Karpas-422 (cell line): ENCODE results near the gene PLEKHG4B. TPM values are rescaled to one million over a fixed set of nuclear protein-coding genes. Genes with fewer than 3 reads are reported as not detected.

Experiments used
- DNase-seq: peaks from one replicate; pipeline ENCODE4 v3.0.0-alpha.2; 2015
- H2AFZ ChIP-seq: fragments of 200-600 bp; sonication (generic); 2 replicates; pipeline ENCODE4 v1.6.1; 2014; ENCODE audit warnings: antibody characterized with exemption, low read length, mixed read lengths
- H3K27ac ChIP-seq: fragments of 200-600 bp; sonication (generic); 2 replicates; pipeline ENCODE4 v1.5.1; 2014; ENCODE audit warnings: mild to moderate bottlenecking, low read length, moderate library complexity
- H3K27me3 ChIP-seq: fragments of 200-600 bp; sonication (generic); 2 replicates; pipeline ENCODE4 v1.6.1; 2014; ENCODE audit warnings: low read length, mixed read lengths
- H3K36me3 ChIP-seq: fragments of 200-600 bp; sonication (generic); 2 replicates; pipeline ENCODE4 v1.6.1; 2014; ENCODE audit warnings: low read length, mixed read lengths; ENCODE audit not compliant: insufficient read depth
- H3K4me1 ChIP-seq: fragments of 200-600 bp; sonication (generic); 2 replicates; pipeline ENCODE4 v1.6.1; 2014; ENCODE audit warnings: mild to moderate bottlenecking, low read length, mixed read lengths
- H3K4me2 ChIP-seq: fragments of 200-600 bp; sonication (generic); 2 replicates; pipeline ENCODE4 v1.6.1; 2014; ENCODE audit warnings: low read length, low read depth, mild to moderate bottlenecking; ENCODE audit not compliant: poor library complexity, severe bottlenecking
- H3K4me3 ChIP-seq: fragments of 200-600 bp; sonication (generic); 2 replicates; pipeline ENCODE4 v1.5.1; 2014; ENCODE audit warnings: mild to moderate bottlenecking, antibody characterized with exemption, low read length, mixed read lengths
- H3K79me2 ChIP-seq: fragments of 200-600 bp; sonication (generic); 2 replicates; pipeline ENCODE4 v1.6.1; 2014; ENCODE audit warnings: mild to moderate bottlenecking, low read length, mixed read lengths
- H3K9ac ChIP-seq: fragments of 200-600 bp; sonication (generic); 2 replicates; pipeline ENCODE4 v1.6.0; 2014; ENCODE audit warnings: low read length
- H3K9me2 ChIP-seq: fragments of 200-600 bp; sonication (generic), shearing (Covaris generic); replicated peaks from 2 replicates; pipeline ENCODE4 v1.6.0; 2014; ENCODE audit warnings: mild to moderate bottlenecking, low read length, moderate library complexity; ENCODE audit not compliant: insufficient read depth
- H3K9me3 ChIP-seq: fragments of 300-700, 200-600 bp; sonication (generic); 2 replicates; pipeline ENCODE4 v1.6.1; 2014; ENCODE audit warnings: low read length, mixed read lengths
- H4K20me1 ChIP-seq: fragments of 200-600 bp; sonication (generic); 2 replicates; pipeline ENCODE4 v1.6.1; 2014; ENCODE audit warnings: mild to moderate bottlenecking, antibody characterized with exemption, low read length, low read depth; ENCODE audit not compliant: insufficient read depth
- total RNA-seq: library from RNA; depleted of rRNA; stranded (reverse); fragments of >200 nt; shearing (Covaris generic); gene quantifications from 2 replicates; pipeline ENCODE4 v1.2.3, GENCODE V29; 2014; ENCODE audit warnings: low replicate concordance

PLEKHG4B gene
- total RNA-seq, 1 experiment from 2014 or later, result not detected

DNA sequence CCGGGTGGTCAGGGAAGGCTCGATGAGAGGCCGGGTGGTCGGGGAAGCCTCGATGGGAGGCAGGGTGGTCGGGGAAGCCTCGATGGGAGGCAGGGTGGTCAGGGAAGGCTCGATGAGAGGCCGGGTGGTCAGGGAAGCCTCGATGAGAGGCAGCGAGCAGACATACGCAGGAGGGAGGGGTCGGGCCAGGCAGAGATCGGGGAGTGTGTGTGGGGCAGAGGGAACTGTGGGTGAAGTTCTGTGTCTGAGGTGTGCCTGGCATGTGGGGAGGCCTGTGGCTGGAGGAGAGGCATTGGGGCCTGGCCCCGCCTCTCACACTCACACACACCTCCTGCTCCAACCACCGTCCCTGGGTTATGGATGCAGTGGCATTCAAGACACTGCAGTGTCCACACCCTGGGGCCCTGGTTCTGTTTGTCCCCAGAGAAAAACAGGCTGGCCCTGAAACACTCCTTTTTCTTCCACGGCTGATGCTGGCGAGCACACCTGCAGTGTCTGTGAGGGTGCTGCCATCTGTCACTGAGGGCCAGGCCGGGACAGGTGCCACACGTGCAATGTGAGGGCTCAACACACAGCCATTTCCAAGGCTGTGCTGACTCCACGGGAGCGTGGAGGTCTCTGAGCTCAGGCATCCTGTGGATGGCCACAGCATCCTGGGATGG lies 6.5 kb upstream of the PLEKHG4B start:
- no peaks in the 10 kb centered on the region for H3K27me3 ChIP-seq
- no peaks in the 10 kb centered on the region for H3K36me3 ChIP-seq
- no peaks in the 10 kb centered on the region for H4K20me1 ChIP-seq
- H3K9ac ChIP-seq, result no peak overlapping the region
- no peak overlapping the region for H3K27ac ChIP-seq
- no peak for DNase-seq
- H3K9me2 ChIP-seq, result no peaks in the 10 kb centered on the region
- H3K4me1 ChIP-seq, result no peaks in the 10 kb centered on the region
- no peaks in the 10 kb centered on the region for H3K79me2 ChIP-seq
- no peak overlapping the region for H2AFZ ChIP-seq
- no peak overlapping the region for H3K4me2 ChIP-seq
- H3K9me3 ChIP-seq, result no peaks in the 10 kb centered on the region
- H3K4me3 ChIP-seq, result no peak overlapping the region

DNA sequence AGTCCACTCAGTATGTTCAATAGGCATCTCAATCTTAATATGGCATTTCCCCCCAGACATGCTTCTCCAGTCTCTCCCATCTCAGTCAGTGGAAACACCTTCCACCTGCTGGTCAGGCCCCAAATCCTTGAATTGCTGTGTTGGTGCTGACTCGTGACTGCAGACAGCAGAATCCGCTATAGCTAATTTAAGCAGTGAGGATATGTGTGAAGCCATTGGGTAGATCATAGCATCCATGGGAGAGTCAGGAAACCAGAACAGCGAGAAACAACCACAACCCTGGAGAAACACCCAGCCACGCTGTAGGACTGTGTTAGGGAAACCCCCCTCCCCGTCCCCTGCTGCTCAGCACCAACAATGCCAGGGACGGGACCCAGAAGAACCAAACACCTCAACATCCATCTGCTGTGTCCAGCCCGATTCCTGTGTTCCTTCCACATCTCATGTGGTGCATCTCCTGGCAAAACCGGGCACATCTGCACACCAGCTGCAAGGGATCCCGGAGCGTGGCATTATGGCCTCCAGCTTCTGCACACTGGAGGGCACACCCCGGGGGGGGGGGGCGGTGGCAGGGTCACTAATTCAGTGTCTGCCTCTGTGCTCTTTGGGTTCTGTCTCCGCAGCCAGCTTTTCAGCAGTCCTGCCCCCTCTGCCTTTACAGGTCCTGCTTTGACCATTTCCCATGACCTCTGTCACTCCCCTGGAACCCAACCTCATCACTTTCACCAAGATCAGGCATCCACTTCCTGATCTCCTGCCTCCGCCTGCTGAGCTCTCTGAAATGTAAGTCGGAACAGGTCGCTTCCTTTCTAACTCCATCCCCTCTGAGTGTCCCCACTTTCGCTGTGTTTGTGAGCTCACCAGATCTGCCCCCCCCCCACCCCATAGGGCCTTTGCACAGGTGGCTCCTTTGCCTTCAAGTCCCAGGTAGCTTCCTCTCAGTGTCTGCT lies 2.4 kb upstream of the PLEKHG4B start:
- no peak for DNase-seq
- Histone ChIP-seq H3K4me3 (no peak overlapping the region), H3K4me2 (no peak overlapping the region), H3K79me2 (no peaks in the 10 kb centered on the region), H3K9ac (no peak overlapping the region), H2AFZ (no peak overlapping the region), H3K27me3 (no peaks in the 10 kb centered on the region), H3K9me3 (no peaks in the 10 kb centered on the region), H3K9me2 (no peaks in the 10 kb centered on the region), H4K20me1 (no peaks in the 10 kb centered on the region), H3K4me1 (no peaks in the 10 kb centered on the region), H3K36me3 (no peaks in the 10 kb centered on the region), H3K27ac (no peak overlapping the region)

DNA sequence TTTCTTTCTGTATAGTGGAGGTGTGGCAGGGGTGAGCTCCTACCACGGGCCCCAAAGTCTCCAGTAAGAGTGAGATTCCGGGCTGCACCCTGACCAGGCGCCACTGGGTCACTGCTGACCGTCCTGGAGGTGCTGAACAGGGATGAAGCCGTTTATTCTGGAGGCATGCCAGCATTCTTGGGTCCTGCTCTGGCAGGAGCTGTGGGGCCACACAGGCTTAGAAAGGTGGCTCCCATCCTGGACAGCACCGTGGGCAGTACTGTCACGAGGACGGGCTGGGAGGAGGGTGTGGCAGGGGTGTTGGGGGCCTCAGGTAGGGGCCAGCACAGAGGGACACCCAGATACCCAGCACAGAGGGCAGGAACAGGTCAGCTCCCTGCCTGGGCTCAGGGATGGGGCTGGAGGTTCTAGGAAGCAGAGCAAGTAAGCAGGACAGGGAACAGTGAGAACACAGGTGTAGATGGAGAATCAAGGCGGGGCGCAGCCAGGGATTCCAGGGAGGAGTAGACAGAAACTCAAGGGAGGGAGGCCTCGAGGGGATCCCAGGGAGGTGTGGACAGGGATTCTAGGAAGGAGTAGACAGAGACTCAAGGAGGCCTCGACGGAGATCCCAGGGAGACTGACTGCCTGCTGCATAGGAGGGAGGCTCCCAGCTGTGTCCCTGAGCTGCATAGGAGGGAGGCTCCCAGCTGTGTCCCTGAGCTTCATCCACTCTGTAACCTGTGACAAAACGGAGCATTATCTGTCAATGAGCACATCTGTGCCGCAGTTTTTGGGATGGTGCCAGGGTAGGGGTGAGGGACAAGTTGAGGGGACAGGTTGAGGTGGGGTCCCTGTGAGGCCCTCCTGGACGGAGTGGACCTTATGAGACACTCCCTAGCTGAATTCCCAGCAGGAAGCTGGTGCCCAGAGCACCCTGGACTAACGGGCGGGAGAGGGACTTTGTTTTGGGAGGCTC lies 1.1 kb upstream of the PLEKHG4B start:
- no peaks in the 10 kb centered on the region for H3K27me3 ChIP-seq
- no peaks in the 10 kb centered on the region for H3K9me3 ChIP-seq
- no peaks in the 10 kb centered on the region for H3K36me3 ChIP-seq
- H2AFZ ChIP-seq, result no peak overlapping the region
- H3K4me3 ChIP-seq, result no peak overlapping the region
- no peaks in the 10 kb centered on the region for H3K4me1 ChIP-seq
- no peaks in the 10 kb centered on the region for H4K20me1 ChIP-seq
- H3K27ac ChIP-seq, result no peak overlapping the region
- no peak overlapping the region for H3K9ac ChIP-seq
- H3K9me2 ChIP-seq, result no peaks in the 10 kb centered on the region
- H3K79me2 ChIP-seq, result no peaks in the 10 kb centered on the region
- DNase-seq, result no peak
- H3K4me2 ChIP-seq, result no peak overlapping the region

DNA sequence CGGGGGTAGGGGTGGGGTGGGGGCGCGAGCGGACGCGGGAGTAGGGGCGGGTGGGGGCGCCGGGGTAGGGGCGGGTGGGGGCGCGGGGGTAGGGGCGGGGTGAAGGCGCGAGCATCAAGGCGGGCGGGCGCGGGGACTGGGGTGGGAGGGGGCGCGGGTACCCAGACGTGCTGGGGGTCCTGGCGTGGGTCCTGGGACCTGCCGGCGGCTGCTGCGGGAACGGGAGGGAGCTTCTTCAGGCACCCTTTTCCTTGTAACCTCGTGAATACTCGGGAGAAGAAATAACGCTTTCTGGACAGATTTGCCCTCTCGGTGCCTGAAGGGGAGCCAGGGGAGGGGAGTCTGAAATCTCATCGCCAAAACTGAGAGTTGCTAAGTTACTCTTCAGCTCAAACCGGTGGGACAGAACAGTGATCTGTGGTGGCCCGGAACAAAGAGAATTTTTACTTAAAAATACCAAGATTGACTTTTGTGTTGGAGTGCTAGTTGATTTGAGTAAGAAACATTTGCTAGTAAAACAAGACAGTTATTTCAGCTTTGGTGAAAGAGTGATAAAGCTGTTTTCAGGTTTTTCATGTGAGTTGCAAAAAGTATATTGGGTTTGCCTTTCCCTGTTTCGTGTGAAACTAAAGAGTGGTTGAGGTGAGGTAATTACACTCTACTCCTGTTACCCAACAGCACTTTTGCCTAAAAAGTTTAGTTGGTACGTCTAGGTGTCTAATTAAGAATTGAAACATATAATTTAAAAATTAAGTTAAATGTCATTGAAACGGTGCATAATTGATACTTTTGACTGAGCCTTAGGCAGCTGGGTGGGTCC lies 643 bp downstream of the PLEKHG4B start:
- Histone ChIP-seq H3K4me3 (no peak overlapping the region), H3K4me2 (no peak overlapping the region), H3K9me2 (no peaks in the 10 kb centered on the region), H3K9ac (no peak overlapping the region), H3K27ac (no peak overlapping the region), H3K36me3 (no peaks in the 10 kb centered on the region), H4K20me1 (no peaks in the 10 kb centered on the region), H3K9me3 (no peaks in the 10 kb centered on the region), H2AFZ (no peak overlapping the region), H3K79me2 (no peaks in the 10 kb centered on the region), H3K4me1 (no peaks in the 10 kb centered on the region), H3K27me3 (no peaks in the 10 kb centered on the region)
- no peak for DNase-seq

DNA sequence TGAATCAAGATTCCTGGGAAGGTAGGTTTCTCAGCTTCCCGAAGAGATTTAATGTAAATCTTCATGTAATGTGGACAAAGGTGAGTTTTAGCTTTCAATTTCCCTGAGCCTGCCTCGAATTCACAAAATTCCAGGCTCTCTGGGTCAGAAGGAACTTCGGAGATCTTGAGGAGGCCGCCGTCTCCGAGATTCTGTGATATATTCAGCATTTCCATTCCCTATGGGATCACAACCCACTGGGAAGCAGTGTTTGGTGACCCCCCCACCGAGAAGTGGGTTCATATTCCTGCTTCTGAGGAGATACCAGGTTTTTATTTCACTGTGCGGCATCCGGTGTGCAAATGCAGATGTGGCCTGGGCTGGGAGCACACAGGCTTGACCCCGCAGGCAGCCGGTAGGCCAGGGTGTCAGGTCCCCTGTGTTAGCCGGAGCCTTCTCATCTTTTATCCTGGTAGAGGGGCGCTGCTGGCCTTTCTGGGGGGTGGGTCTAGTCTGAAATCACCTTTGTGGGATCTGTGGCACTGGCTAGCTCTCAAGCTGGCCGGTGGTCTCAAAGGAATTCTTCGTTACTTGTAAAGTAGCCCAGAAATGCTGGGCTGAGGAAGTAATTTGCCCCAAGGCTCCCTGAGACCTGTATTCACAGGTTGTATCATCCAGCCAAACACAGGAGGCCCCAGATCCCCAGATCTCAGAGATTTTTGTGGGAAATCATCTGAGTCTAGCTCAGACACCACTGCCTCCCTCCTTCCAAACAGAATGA lies 1.4 kb downstream of the PLEKHG4B start:
- H3K4me2 ChIP-seq, result no peak overlapping the region
- no peaks in the 10 kb centered on the region for H3K36me3 ChIP-seq
- H3K4me1 ChIP-seq, result no peaks in the 10 kb centered on the region
- no peak overlapping the region for H3K4me3 ChIP-seq
- no peak overlapping the region for H3K27ac ChIP-seq
- H2AFZ ChIP-seq, result no peak overlapping the region
- H3K79me2 ChIP-seq, result no peaks in the 10 kb centered on the region
- no peak overlapping the region for H3K9ac ChIP-seq
- no peaks in the 10 kb centered on the region for H3K9me2 ChIP-seq
- no peaks in the 10 kb centered on the region for H4K20me1 ChIP-seq
- no peak for DNase-seq
- no peaks in the 10 kb centered on the region for H3K9me3 ChIP-seq
- H3K27me3 ChIP-seq, result no peaks in the 10 kb centered on the region

DNA sequence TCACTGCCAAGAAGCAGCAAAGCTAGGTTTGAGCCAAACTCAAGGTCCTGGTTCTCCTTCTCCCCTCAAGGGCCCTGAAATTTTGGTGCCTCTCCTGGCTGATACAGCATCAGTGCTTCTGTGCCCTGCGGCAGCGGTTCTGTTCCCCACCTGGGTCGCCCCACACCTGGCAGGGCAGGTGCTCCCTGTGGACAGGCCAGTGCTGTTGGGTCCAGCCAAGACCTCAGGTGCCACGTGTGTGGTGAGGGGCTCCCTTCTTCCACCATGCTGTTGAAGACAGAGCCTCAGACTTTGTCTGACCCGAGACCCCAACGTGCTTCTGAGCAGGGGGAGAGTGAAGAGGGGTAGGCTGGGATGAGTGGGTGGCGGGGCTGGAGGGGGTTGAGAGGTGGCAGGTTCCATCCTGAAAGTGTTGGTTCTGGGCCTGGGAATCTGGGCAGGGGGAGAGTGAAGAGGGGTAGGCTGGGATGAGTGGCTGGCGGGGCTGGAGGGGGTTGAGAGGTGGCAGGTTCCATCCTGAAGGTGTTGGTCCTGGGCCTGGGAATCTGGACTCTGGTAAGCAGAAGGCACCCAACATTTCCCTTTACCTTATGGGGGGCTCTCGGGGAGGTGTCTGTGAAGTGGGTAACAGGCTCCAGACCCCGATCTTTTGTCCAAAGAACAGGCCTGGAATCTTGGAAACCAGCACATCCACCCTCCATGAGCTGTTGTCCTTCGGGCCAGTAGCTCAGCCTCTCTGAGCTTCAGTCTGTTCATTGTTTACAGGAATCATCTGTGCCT lies 2.3 kb downstream of the PLEKHG4B start:
- Histone ChIP-seq H3K79me2 (no peaks in the 10 kb centered on the region), H3K9me2 (no peaks in the 10 kb centered on the region), H2AFZ (no peak overlapping the region), H3K27ac (no peak overlapping the region), H3K36me3 (no peaks in the 10 kb centered on the region), H3K9ac (no peak overlapping the region), H4K20me1 (no peaks in the 10 kb centered on the region), H3K4me1 (no peaks in the 10 kb centered on the region), H3K4me2 (no peak overlapping the region), H3K27me3 (no peaks in the 10 kb centered on the region), H3K4me3 (no peak overlapping the region), H3K9me3 (no peaks in the 10 kb centered on the region)
- DNase-seq, result no peak
